Measurements from ENCODE around the gene COQ4. TPM values are rescaled to one million over a fixed set of nuclear protein-coding genes. Genes with fewer than 3 reads are reported as not detected.

The COQ4 gene
- total RNA-seq (ENCODE audit: low replicate concordance): 16.8 and 39.0 TPM in 2 replicates

- peak within 1 kb of the TSS; percentile 97 for H3K4me2 ChIP-seq
- no peak for TF ChIP-seq EZH2 (IDR thresholded peaks at IDR 0.05)
- no peak for TF ChIP-seq CTCF (IDR thresholded peaks at IDR 0.05)
- no peak for TF ChIP-seq EZH2phosphoT487 (IDR thresholded peaks at IDR 0.05)
- Mint-ChIP-seq H3K4me1 (peaks cover 13% of the 10 kb centered on the region), H3K27me3 (ENCODE audit: insufficient read depth, low read depth) (peaks cover 2% of the 10 kb centered on the region), H3K27ac (peak within 1 kb of the TSS; percentile 98), H3K9me3 (no peaks in the 10 kb centered on the region), H3K4me3 (peak within 1 kb of the TSS; percentile 99), H3K36me3 (peaks cover 2% of the 10 kb centered on the region)
- H3K4me3 ChIP-seq: peak within 1 kb of the TSS; percentile 94
- H3K9ac ChIP-seq: peak within 1 kb of the TSS; percentile 68
- no peaks in the 10 kb centered on the region for H3K9me3 ChIP-seq (ENCODE audit: low read depth)
- H3K27me3 ChIP-seq: no peaks in the 10 kb centered on the region
- no peaks in the 10 kb centered on the region for H3K36me3 ChIP-seq
- H3K4me1 ChIP-seq: peaks cover 11% of the 10 kb centered on the region
- peak within 1 kb of the TSS; percentile 17 for H3K27ac ChIP-seq
- no peaks in the 10 kb centered on the region for H3F3A ChIP-seq (ENCODE audit: low read depth)
- H4K20me1 ChIP-seq (ENCODE audit: low read depth): no peaks in the 10 kb centered on the region
- peaks cover 38% of the 10 kb centered on the region for H3K79me2 ChIP-seq (ENCODE audit: low read depth)
- peak; percentile 96 for DNase-seq (ENCODE audit: low spot score)
- peak within 1 kb of the TSS; percentile 99 for H2AFZ ChIP-seq (replicated peaks)
Measured at GRCh38 chr9:128322404-128323211, at the start of gene COQ4, which contains the start of gene TRUB2. Gene COQ4 (plus strand): TSS chr9:128322839. CDS start chr9:128322859, 20 bp downstream. Gene TRUB2 (minus strand): TSS chr9:128322447. CDS start chr9:128322408, 39 bp downstream.

- no peak overlapping the region for H3K27ac ChIP-seq
- H2AFZ ChIP-seq (replicated peaks): no peak overlapping the region
- H4K20me1 ChIP-seq (ENCODE audit: low read depth): peaks cover 14% of the 10 kb centered on the region
- no peaks in the 10 kb centered on the region for H3F3A ChIP-seq (ENCODE audit: low read depth)
- H3K79me2 ChIP-seq (ENCODE audit: low read depth): peaks cover 21% of the 10 kb centered on the region
- no peak overlapping the region for H3K4me3 ChIP-seq
- no peaks in the 10 kb centered on the region for H3K27me3 ChIP-seq
- no peaks in the 10 kb centered on the region for H3K9me3 Mint-ChIP-seq
- H3K4me2 ChIP-seq: no peak overlapping the region
- no peaks in the 10 kb centered on the region for H3K27me3 Mint-ChIP-seq (ENCODE audit: insufficient read depth, low read depth)
- H3K4me3 Mint-ChIP-seq: peak overlapping the region; percentile 92
- no peak for TF ChIP-seq EZH2phosphoT487 (IDR thresholded peaks at IDR 0.05)
- no peak for TF ChIP-seq CTCF (IDR thresholded peaks at IDR 0.05)
- TF ChIP-seq EZH2 (IDR thresholded peaks at IDR 0.05): no peak
- H3K4me1 Mint-ChIP-seq: peaks cover 24% of the 10 kb centered on the region
- no peak for DNase-seq (ENCODE audit: low spot score)
- H3K36me3 Mint-ChIP-seq: peaks cover 11% of the 10 kb centered on the region
- no peak overlapping the region for H3K9ac ChIP-seq
- H3K27ac Mint-ChIP-seq: no peak overlapping the region
- peaks cover 6% of the 10 kb centered on the region for H3K4me1 ChIP-seq
- H3K9me3 ChIP-seq (ENCODE audit: low read depth): no peaks in the 10 kb centered on the region
- H3K36me3 ChIP-seq: no peaks in the 10 kb centered on the region
Measured at GRCh38 chr9:128274245-128274644, 48.4 kb upstream of the COQ4 start.

- Mint-ChIP-seq H3K9me3 (no peaks in the 10 kb centered on the region), H3K4me1 (peaks cover 26% of the 10 kb centered on the region), H3K36me3 (peaks cover 14% of the 10 kb centered on the region), H3K4me3 (peak within 1 kb of the TSS; percentile 92), H3K27ac (peak within 1 kb of the TSS; percentile 93), H3K27me3 (ENCODE audit: insufficient read depth, low read depth) (no peaks in the 10 kb centered on the region)
- no peaks in the 10 kb centered on the region for H3K36me3 ChIP-seq
- no peaks in the 10 kb centered on the region for H3K27me3 ChIP-seq
- H3F3A ChIP-seq (ENCODE audit: low read depth): no peaks in the 10 kb centered on the region
- TF ChIP-seq EZH2phosphoT487 (IDR thresholded peaks at IDR 0.05): no peak
- peak within 1 kb of the TSS; percentile 84 for H3K4me2 ChIP-seq
- peak within 1 kb of the TSS; percentile 81 for H2AFZ ChIP-seq (replicated peaks)
- H3K9me3 ChIP-seq (ENCODE audit: low read depth): no peaks in the 10 kb centered on the region
- peaks cover 6% of the 10 kb centered on the region for H3K4me1 ChIP-seq
- H3K79me2 ChIP-seq (ENCODE audit: low read depth): peaks cover 21% of the 10 kb centered on the region
- H3K9ac ChIP-seq: peak within 1 kb of the TSS; percentile 61
- H4K20me1 ChIP-seq (ENCODE audit: low read depth): peaks cover 14% of the 10 kb centered on the region
- no peak within 1 kb of the TSS for H3K27ac ChIP-seq
- peak within 1 kb of the TSS; percentile 82 for H3K4me3 ChIP-seq
- DNase-seq (ENCODE audit: low spot score): peak; percentile 82
Measured at GRCh38 chr9:128275198-128276007, 47.2 kb upstream of the COQ4 start, which contains the start of gene GOLGA2. Gene GOLGA2 (minus strand): TSS chr9:128276007. CDS start chr9:128275976, 31 bp downstream.
